IPS-20b (cell line): Measurements from ENCODE around the gene CCL17.

Experiments
- H3K27ac ChIP-seq: one replicate; pipeline ENCODE4 v1.5.1; 2013; ENCODE audit warnings: low read length
- H3K27me3 ChIP-seq: 2 replicates; pipeline ENCODE4 v1.6.1; 2013; ENCODE audit warnings: mild to moderate bottlenecking, low read length, inconsistent platforms; ENCODE audit not compliant: insufficient read depth
- H3K36me3 ChIP-seq: 2 replicates; pipeline ENCODE4 v1.6.1; 2013; ENCODE audit warnings: low read depth, mild to moderate bottlenecking, inconsistent platforms, low read length, moderate library complexity; ENCODE audit not compliant: insufficient read depth
- H3K4me1 ChIP-seq: 2 replicates; pipeline ENCODE4 v1.6.1; 2013; ENCODE audit warnings: mild to moderate bottlenecking, control low read depth, inconsistent platforms, low read length, moderate library complexity; ENCODE audit not compliant: insufficient read depth
- H3K4me3 ChIP-seq: 2 replicates; pipeline ENCODE4 v1.5.1; 2013; ENCODE audit warnings: mild to moderate bottlenecking, low read length, inconsistent platforms
- H3K9ac ChIP-seq: 2 replicates; pipeline ENCODE4 v1.6.1; 2013; ENCODE audit warnings: low read depth, mild to moderate bottlenecking, inconsistent platforms, low read length, moderate library complexity
- H3K9me3 ChIP-seq: 2 replicates; pipeline ENCODE4 v1.6.1; 2013; ENCODE audit warnings: mild to moderate bottlenecking, low read depth, low read length, inconsistent platforms; ENCODE audit not compliant: insufficient read depth

Gene CCL17

GRCh38 chr16:57403965-57404817, at the start of gene CCL17:
Gene CCL17 (plus strand): TSS chr16:57404767. CDS start chr16:57413933, 9,166 bp downstream.
- no peak within 1 kb of the TSS for H3K9ac ChIP-seq
- no peaks in the 10 kb centered on the region for H3K36me3 ChIP-seq
- H3K4me3 ChIP-seq: no peak within 1 kb of the TSS
- no peaks in the 10 kb centered on the region for H3K9me3 ChIP-seq
- no peaks in the 10 kb centered on the region for H3K4me1 ChIP-seq
- H3K27ac ChIP-seq: no peak within 1 kb of the TSS
- H3K27me3 ChIP-seq: no peaks in the 10 kb centered on the region; the same call in 1 of the 2 replicates

GRCh38 chr16:57355898-57356414, 48.6 kb upstream of the CCL17 start:
- Histone ChIP-seq H3K27ac (no peak overlapping the region), H3K4me3 (no peak overlapping the region), H3K9me3 (no peaks in the 10 kb centered on the region), H3K4me1 (no peaks in the 10 kb centered on the region), H3K9ac (no peak overlapping the region), H3K27me3 (no peaks in the 10 kb centered on the region), H3K36me3 (no peaks in the 10 kb centered on the region)

GRCh38 chr16:57356547-57356946, 48.0 kb upstream of the CCL17 start:
- Histone ChIP-seq H3K27me3 (no peaks in the 10 kb centered on the region), H3K4me3 (no peak overlapping the region), H3K9me3 (no peaks in the 10 kb centered on the region)

GRCh38 chr16:57357330-57358085, 47.1 kb upstream of the CCL17 start:
- Histone ChIP-seq H3K9ac (no peak overlapping the region), H3K4me3 (no peak overlapping the region), H3K4me1 (no peaks in the 10 kb centered on the region), H3K36me3 (no peaks in the 10 kb centered on the region), H3K27ac (no peak overlapping the region), H3K27me3 (no peaks in the 10 kb centered on the region), H3K9me3 (no peaks in the 10 kb centered on the region)

More at GRCh38 chr16:57356547-57356946, 48.0 kb upstream of the CCL17 start:
- Histone ChIP-seq H3K9ac (no peak overlapping the region), H3K27ac (no peak overlapping the region), H3K4me1 (no peaks in the 10 kb centered on the region), H3K36me3 (no peaks in the 10 kb centered on the region)

GRCh38 chr16:57358086-57358420, 46.5 kb upstream of the CCL17 start:
- Histone ChIP-seq H3K27ac (no peak overlapping the region), H3K27me3 (no peaks in the 10 kb centered on the region), H3K9ac (no peak overlapping the region)

GRCh38 chr16:57358527-57359095, 46.0 kb upstream of the CCL17 start, which contains the start of gene CCL22:
Gene CCL22 (plus strand): TSS chr16:57358783. CDS start chr16:57358817, 34 bp downstream.
- H3K9ac ChIP-seq: no peak within 1 kb of the TSS
- H3K36me3 ChIP-seq: no peaks in the 10 kb centered on the region
- H3K27me3 ChIP-seq: no peaks in the 10 kb centered on the region
- no peaks in the 10 kb centered on the region for H3K4me1 ChIP-seq
- H3K4me3 ChIP-seq: no peak within 1 kb of the TSS
- H3K9me3 ChIP-seq: no peaks in the 10 kb centered on the region
- H3K27ac ChIP-seq: no peak within 1 kb of the TSS

More at GRCh38 chr16:57358086-57358420, 46.5 kb upstream of the CCL17 start:
- Histone ChIP-seq H3K4me3 (no peak overlapping the region), H3K36me3 (no peaks in the 10 kb centered on the region), H3K4me1 (no peaks in the 10 kb centered on the region), H3K9me3 (no peaks in the 10 kb centered on the region)

GRCh38 chr16:57360321-57360935, 44.1 kb upstream of the CCL17 start:
- Histone ChIP-seq H3K4me1 (no peaks in the 10 kb centered on the region), H3K27me3 (no peaks in the 10 kb centered on the region), H3K36me3 (no peaks in the 10 kb centered on the region), H3K27ac (no peak overlapping the region), H3K4me3 (no peak overlapping the region), H3K9me3 (no peaks in the 10 kb centered on the region), H3K9ac (no peak overlapping the region)

- no peak overlapping the region for H3K27ac ChIP-seq
- H3K27me3 ChIP-seq: no peaks in the 10 kb centered on the region
- no peaks in the 10 kb centered on the region for H3K9me3 ChIP-seq
- H3K4me1 ChIP-seq: no peaks in the 10 kb centered on the region
- no peaks in the 10 kb centered on the region for H3K36me3 ChIP-seq
- no peak overlapping the region for H3K4me3 ChIP-seq
- H3K9ac ChIP-seq: no peak overlapping the region
Measured at GRCh38 chr16:57361404-57361803, 43.2 kb upstream of the CCL17 start.

- Histone ChIP-seq H3K27ac (no peak overlapping the region), H3K27me3 (no peaks in the 10 kb centered on the region), H3K4me1 (no peaks in the 10 kb centered on the region), H3K36me3 (no peaks in the 10 kb centered on the region), H3K9ac (no peak overlapping the region), H3K9me3 (no peaks in the 10 kb centered on the region), H3K4me3 (no peak overlapping the region)
Measured at GRCh38 chr16:57364143-57364542, 40.4 kb upstream of the CCL17 start.

GRCh38 chr16:57366544-57367040, 38.0 kb upstream of the CCL17 start:
- H3K36me3 ChIP-seq: no peaks in the 10 kb centered on the region
- no peaks in the 10 kb centered on the region for H3K4me1 ChIP-seq
- H3K4me3 ChIP-seq: no peak overlapping the region
- no peak overlapping the region for H3K27ac ChIP-seq
- H3K27me3 ChIP-seq: no peaks in the 10 kb centered on the region
- no peak overlapping the region for H3K9ac ChIP-seq
- no peaks in the 10 kb centered on the region for H3K9me3 ChIP-seq

- Histone ChIP-seq H3K27ac (no peak overlapping the region), H3K9me3 (no peaks in the 10 kb centered on the region), H3K4me1 (no peaks in the 10 kb centered on the region; the same call in 1 of the 2 replicates), H3K4me3 (no peak overlapping the region), H3K9ac (no peak overlapping the region), H3K27me3 (no peaks in the 10 kb centered on the region), H3K36me3 (no peaks in the 10 kb centered on the region)
Measured at GRCh38 chr16:57367116-57367752, 37.3 kb upstream of the CCL17 start.
